T-helper 1 cell treated with Interleukin-12 subunit alpha and Interleukin-12 subunit beta and Interleukin-4 antibody, amounts not matched to agents 30 μg/mL and 1 μg/mL, for 36 hours (primary cell): Measurements from ENCODE around the gene PRPSAP2.
"Not testable (repeated sequence)": the region's sequence is repeated elsewhere in the genome, so short reads cannot be mapped to it uniquely, and the experiment has no call there.

Experiments used
- H3K27ac Mint-ChIP-seq: one replicate; pipeline ENCODE4 v1.8.0; 2021; ENCODE audit warnings: mild to moderate bottlenecking, mixed read lengths
- H3K27me3 Mint-ChIP-seq: one replicate; pipeline ENCODE4 v1.8.0; 2021; ENCODE audit warnings: low read depth, mixed read lengths
- H3K36me3 Mint-ChIP-seq: one replicate; pipeline ENCODE4 v1.8.0; 2021; ENCODE audit warnings: low read depth, mixed read lengths
- H3K4me1 Mint-ChIP-seq: one replicate; pipeline ENCODE4 v1.8.0; 2021; ENCODE audit warnings: low read depth, mixed read lengths
- H3K4me3 Mint-ChIP-seq: one replicate; pipeline ENCODE4 v1.8.0; 2021; ENCODE audit warnings: mild to moderate bottlenecking, moderate library complexity, mixed read lengths
- H3K9me3 Mint-ChIP-seq: one replicate; pipeline ENCODE4 v1.8.0; 2021; ENCODE audit warnings: mixed read lengths

The PRPSAP2 gene

GRCh38 chr17:18916816-18917500, 59.0 kb downstream of the PRPSAP2 start:
- Mint-ChIP-seq H3K4me1 (peaks cover 32% of the 10 kb centered on the region), H3K36me3 (peaks cover 42% of the 10 kb centered on the region), H3K27me3 (no peaks in the 10 kb centered on the region), H3K9me3 (no peaks in the 10 kb centered on the region), H3K4me3 (no peak overlapping the region), H3K27ac (no peak overlapping the region)

- H3K4me3 Mint-ChIP-seq: no peak overlapping the region
- H3K27me3 Mint-ChIP-seq: no peaks in the 10 kb centered on the region
- peaks cover 37% of the 10 kb centered on the region for H3K36me3 Mint-ChIP-seq
- peaks cover 36% of the 10 kb centered on the region for H3K4me1 Mint-ChIP-seq
- H3K9me3 Mint-ChIP-seq: no peaks in the 10 kb centered on the region
- no peak overlapping the region for H3K27ac Mint-ChIP-seq
Measured at GRCh38 chr17:18917506-18918032, 59.6 kb downstream of the PRPSAP2 start.

GRCh38 chr17:18919963-18920362, 62.0 kb downstream of the PRPSAP2 start:
- Mint-ChIP-seq H3K4me3 (no peak overlapping the region), H3K36me3 (peaks cover 30% of the 10 kb centered on the region), H3K27ac (peak overlapping the region; percentile 41), H3K4me1 (peaks cover 44% of the 10 kb centered on the region), H3K9me3 (no peaks in the 10 kb centered on the region), H3K27me3 (no peaks in the 10 kb centered on the region)

GRCh38 chr17:18920911-18921441, 63.0 kb downstream of the PRPSAP2 start:
- Mint-ChIP-seq H3K27ac (peak overlapping the region; percentile 82), H3K27me3 (no peaks in the 10 kb centered on the region), H3K9me3 (no peaks in the 10 kb centered on the region), H3K4me3 (peak overlapping the region; percentile 18), H3K36me3 (peaks cover 29% of the 10 kb centered on the region), H3K4me1 (peaks cover 50% of the 10 kb centered on the region)

- Mint-ChIP-seq H3K4me1 (peaks cover 52% of the 10 kb centered on the region), H3K9me3 (no peaks in the 10 kb centered on the region), H3K36me3 (peaks cover 29% of the 10 kb centered on the region), H3K4me3 (peak overlapping the region; percentile 18), H3K27me3 (no peaks in the 10 kb centered on the region), H3K27ac (peak overlapping the region; percentile 82)
Measured at GRCh38 chr17:18921485-18921884, 63.6 kb downstream of the PRPSAP2 start.

GRCh38 chr17:18921912-18922451, 64.1 kb downstream of the PRPSAP2 start:
- H3K36me3 Mint-ChIP-seq: peaks cover 24% of the 10 kb centered on the region
- peaks cover 53% of the 10 kb centered on the region for H3K4me1 Mint-ChIP-seq
- no peaks in the 10 kb centered on the region for H3K9me3 Mint-ChIP-seq
- peak overlapping the region; percentile 28 for H3K4me3 Mint-ChIP-seq
- H3K27me3 Mint-ChIP-seq: no peaks in the 10 kb centered on the region
- peak overlapping the region; percentile 82 for H3K27ac Mint-ChIP-seq

- peaks cover 21% of the 10 kb centered on the region for H3K36me3 Mint-ChIP-seq
- not testable (repeated sequence) for H3K4me3 Mint-ChIP-seq, H3K27me3 Mint-ChIP-seq, H3K9me3 Mint-ChIP-seq
- H3K27ac Mint-ChIP-seq: peak overlapping the region; percentile 82
- H3K4me1 Mint-ChIP-seq: peaks cover 51% of the 10 kb centered on the region
Measured at GRCh38 chr17:18922596-18922995, 64.7 kb downstream of the PRPSAP2 start.

GRCh38 chr17:18925187-18925586, 67.3 kb downstream of the PRPSAP2 start:
- Mint-ChIP-seq H3K27me3 (no peaks in the 10 kb centered on the region), H3K4me1 (peaks cover 37% of the 10 kb centered on the region), H3K4me3 (peak overlapping the region; percentile 6), H3K9me3 (no peaks in the 10 kb centered on the region), H3K27ac (peak overlapping the region; percentile 69), H3K36me3 (peaks cover 22% of the 10 kb centered on the region)

- Mint-ChIP-seq H3K4me3 (no peak overlapping the region), H3K27me3 (no peaks in the 10 kb centered on the region), H3K9me3 (no peaks in the 10 kb centered on the region), H3K4me1 (peaks cover 28% of the 10 kb centered on the region), H3K36me3 (peaks cover 31% of the 10 kb centered on the region), H3K27ac (no peak overlapping the region)
Measured at GRCh38 chr17:18928628-18929125, 70.7 kb downstream of the PRPSAP2 start.

- Mint-ChIP-seq H3K9me3 (no peaks in the 10 kb centered on the region), H3K27me3 (peaks cover 9% of the 10 kb centered on the region), H3K27ac (peak overlapping the region; percentile 52), H3K4me1 (peaks cover 13% of the 10 kb centered on the region), H3K36me3 (peaks cover 26% of the 10 kb centered on the region), H3K4me3 (no peak overlapping the region)
Measured at GRCh38 chr17:18932360-18933055, 74.6 kb downstream of the PRPSAP2 start.

- H3K9me3 Mint-ChIP-seq: no peaks in the 10 kb centered on the region
- H3K27ac Mint-ChIP-seq: no peak overlapping the region
- peaks cover 25% of the 10 kb centered on the region for H3K36me3 Mint-ChIP-seq
- H3K4me3 Mint-ChIP-seq: no peak overlapping the region
- H3K27me3 Mint-ChIP-seq: peaks cover 9% of the 10 kb centered on the region
- peaks cover 13% of the 10 kb centered on the region for H3K4me1 Mint-ChIP-seq
Measured at GRCh38 chr17:18933102-18934058, 75.4 kb downstream of the PRPSAP2 start.

GRCh38 chr17:18937981-18938691, 80.2 kb downstream of the PRPSAP2 start:
- peaks cover 3% of the 10 kb centered on the region for H3K4me1 Mint-ChIP-seq
- H3K27ac Mint-ChIP-seq: no peak overlapping the region
- peaks cover 26% of the 10 kb centered on the region for H3K27me3 Mint-ChIP-seq
- no peak overlapping the region for H3K4me3 Mint-ChIP-seq
- peaks cover under 1% of the 10 kb centered on the region for H3K36me3 Mint-ChIP-seq
- no peaks in the 10 kb centered on the region for H3K9me3 Mint-ChIP-seq

- Mint-ChIP-seq H3K27me3 (peaks cover 29% of the 10 kb centered on the region), H3K4me3 (no peak overlapping the region), H3K9me3 (no peaks in the 10 kb centered on the region), H3K27ac (no peak overlapping the region), H3K4me1 (no peaks in the 10 kb centered on the region), H3K36me3 (no peaks in the 10 kb centered on the region)
Measured at GRCh38 chr17:18938692-18939023, 80.7 kb downstream of the PRPSAP2 start.
